ENCODE results near the gene TMPRSS2.

The TMPRSS2 gene

GRCh38 chr21:41509145-41509496, 1.2 kb upstream of the TMPRSS2 start:
- no peak for FAIRE-seq

- no peak for FAIRE-seq
Measured at GRCh38 chr21:41508415-41509144, 622 bp upstream of the TMPRSS2 start.

GRCh38 chr21:41506611-41507520, 1.1 kb downstream of the TMPRSS2 start:
- no peak for FAIRE-seq

- FAIRE-seq = no peak
Measured at GRCh38 chr21:41506005-41506594, 1.9 kb downstream of the TMPRSS2 start.

GRCh38 chr21:41504030-41504429, 3.9 kb downstream of the TMPRSS2 start:
- FAIRE-seq = no peak

- no peak for FAIRE-seq
Measured at GRCh38 chr21:41503331-41503730, 4.6 kb downstream of the TMPRSS2 start.

- FAIRE-seq = no peak
Measured at GRCh38 chr21:41501919-41502318, 6.0 kb downstream of the TMPRSS2 start.

- FAIRE-seq = no peak
Measured at GRCh38 chr21:41500931-41501381, 7.0 kb downstream of the TMPRSS2 start.

- FAIRE-seq = no peak
Measured at GRCh38 chr21:41500363-41500762, 7.6 kb downstream of the TMPRSS2 start.

GRCh38 chr21:41499920-41500319, 8.0 kb downstream of the TMPRSS2 start:
- FAIRE-seq = no peak

GRCh38 chr21:41497788-41498187, 10.2 kb downstream of the TMPRSS2 start:
- no peak for FAIRE-seq

GRCh38 chr21:41497008-41497407, 10.9 kb downstream of the TMPRSS2 start:
- FAIRE-seq = no peak

GRCh38 chr21:41494242-41494641, 13.7 kb downstream of the TMPRSS2 start:
- FAIRE-seq = no peak

- FAIRE-seq = no peak
Measured at GRCh38 chr21:41491412-41491811, 16.5 kb downstream of the TMPRSS2 start.

- no peak for FAIRE-seq
Measured at GRCh38 chr21:41490330-41490729, 17.6 kb downstream of the TMPRSS2 start.

GRCh38 chr21:41489329-41489728, 18.6 kb downstream of the TMPRSS2 start:
- FAIRE-seq = no peak

- no peak for FAIRE-seq
Measured at GRCh38 chr21:41488080-41488479, 19.9 kb downstream of the TMPRSS2 start.

GRCh38 chr21:41487082-41487481, 20.9 kb downstream of the TMPRSS2 start:
- no peak for FAIRE-seq

- no peak for FAIRE-seq
Measured at GRCh38 chr21:41483973-41484372, 24.0 kb downstream of the TMPRSS2 start.

GRCh38 chr21:41483415-41483814, 24.5 kb downstream of the TMPRSS2 start:
- FAIRE-seq = no peak

GRCh38 chr21:41482980-41483379, 25.0 kb downstream of the TMPRSS2 start:
- no peak for FAIRE-seq

- no peak for FAIRE-seq
Measured at GRCh38 chr21:41482301-41482700, 25.7 kb downstream of the TMPRSS2 start.

- no peak for FAIRE-seq
Measured at GRCh38 chr21:41481191-41481590, 26.8 kb downstream of the TMPRSS2 start.
